Kidney (tissue), 14 donors: ENCODE data around the gene SARS1. TPM values are rescaled to one million over a fixed set of nuclear protein-coding genes. Genes with fewer than 3 reads are reported as not detected.
"Not testable (repeated sequence)": the region's sequence is repeated elsewhere in the genome, so short reads cannot be mapped to it uniquely, and the experiment has no call there.

ENCODE experiments used
- DNase-seq, 5 donors: peaks; one replicate each; pipeline ENCODE4 v3.0.0-alpha.2; 2013 to 2020
- FAIRE-seq: peaks from 2 replicates; lab custom pipeline; 2012; peaks lifted over from hg19 to GRCh38; lab: Jason Lieb, UNC
- H3K27ac ChIP-seq, 2 donors: one replicate each; pipeline ENCODE4 v1.7.0; 2013; ENCODE audit warnings: low read depth in 2 of 2, low read length in 2 of 2, inconsistent platforms in 1 of 2
- H3K27me3 ChIP-seq: one replicate; pipeline ENCODE4 v1.7.1; 2013; ENCODE audit warnings: low read length, inconsistent platforms; ENCODE audit not compliant: control insufficient read depth, insufficient read depth
- H3K36me3 ChIP-seq, 3 donors: one replicate each; pipeline versions ENCODE4 v1.7.0 to v1.7.1; 2013; ENCODE audit warnings: low read length in 3 of 3, control low read depth in 1 of 3, inconsistent platforms in 1 of 3; ENCODE audit not compliant: insufficient read depth in 3 of 3, control insufficient read depth in 2 of 3
- H3K4me1 ChIP-seq, 3 donors: one replicate each; pipeline versions ENCODE4 v1.7.0 to v1.7.1; 2013; ENCODE audit warnings: low read length in 3 of 3, inconsistent platforms in 1 of 3, low read depth in 1 of 3; ENCODE audit not compliant: control insufficient read depth in 2 of 3, insufficient read depth in 2 of 3
- H3K4me3 ChIP-seq, 3 donors: one replicate each; pipeline versions ENCODE4 v1.7.0 to v1.8.1; 2013; ENCODE audit warnings: low read length in 3 of 3, control low read depth in 1 of 3, inconsistent platforms in 1 of 3
- H3K9ac ChIP-seq, 3 donors: one replicate each; pipeline versions ENCODE4 v1.7.0 to v1.7.1; 2013; ENCODE audit warnings: low read length in 3 of 3, control low read depth in 1 of 3, inconsistent platforms in 1 of 3
- H3K9me3 ChIP-seq, 3 donors: one replicate each; pipeline versions ENCODE4 v1.7.0 to v1.7.1; 2013; ENCODE audit warnings: low read length in 3 of 3, control low read depth in 1 of 3, inconsistent platforms in 1 of 3; ENCODE audit not compliant: control insufficient read depth in 2 of 3, insufficient read depth in 1 of 3
- intact Hi-C: fragments of 100-400 bp; cut with DNase I; formaldehyde crosslinking; loops from one replicate; pipeline ENCODE4 v1.11.1; 2022
- polyA plus RNA-seq: library from polyadenylated mRNA; stranded (reverse); fragments of 350-450 nt; fragmentation: Illumina TruSeq; extraction: RNeasy Lipid Tissue Mini Kit (QIAGEN cat#74804); gene quantifications from one replicate; pipeline ENCODE4 v1.2.3, GENCODE V29; 2014; ENCODE audit warnings: low read depth, low replicate concordance; ENCODE audit not compliant: insufficient read depth
- total RNA-seq: library from RNA; stranded (reverse); fragmentation: NEBNext Ultra II Directional; extraction: Animal tissue kit (Norgen Biotek cat#: 25700); gene quantifications from one replicate; pipeline ENCODE4 v1.2.1, GENCODE V29; 2021
- TF ChIP-seq, protein P1 (sequence below): IDR thresholded peaks from 3 replicates; pipeline ENCODE4 v1.5.1; 2012; ENCODE audit warnings: mild to moderate bottlenecking, moderate library complexity, borderline replicate concordance; ENCODE audit not compliant: insufficient read depth; ENCODE audit errors: extremely low read depth
- donor health status: control.
- donor health status: control.
- donor health status: control.
- donor health status: control.
- donor health status: control.
- donor health status: DM: yes; HTN: yes; CAD: no.
- donor health status: Normal renal cell carcinoma (clear cell type).

SARS1 gene
- total and polyA plus RNA-seq, 2 donors from 2014 or later, result 114 to 181 TPM

DNA sequence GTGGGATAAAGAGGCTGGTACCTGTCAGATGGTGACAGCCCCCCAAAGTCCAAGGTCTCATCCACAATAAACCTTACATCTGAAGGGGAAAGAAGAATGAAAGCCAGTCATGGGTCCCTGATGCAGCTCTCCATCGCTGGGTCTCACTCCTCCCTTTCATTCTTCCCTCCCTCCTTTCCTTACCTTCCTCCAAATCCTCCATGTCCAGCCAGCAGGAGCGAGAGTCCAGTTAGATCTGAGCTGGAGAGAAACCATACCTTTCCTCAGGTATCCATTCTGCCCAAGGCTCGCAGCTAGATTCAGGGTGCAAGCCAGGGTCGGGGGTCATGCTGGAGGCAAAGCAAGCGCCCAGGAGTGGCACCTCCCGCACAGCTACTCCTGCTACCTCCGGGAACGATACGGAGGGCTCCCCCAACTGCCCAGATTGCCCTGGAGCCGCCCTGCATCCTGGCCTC, 68.8 kb downstream of the SARS1 start:
- intact Hi-C loops, result no loop called here
- Histone ChIP-seq H3K9me3 (no peaks in the 10 kb centered on the region), H3K27ac (no peak overlapping the region), H3K9ac (peak overlapping the region in 2 of 3 donors; percentile 61 to 91), H3K27me3 (no peaks in the 10 kb centered on the region), H3K4me3 (peak overlapping the region; percentile 56 to 89 (median 89)), H3K4me1 (peaks cover 0 to 11% (median 10%) of the 10 kb centered on the region in 3 donors), H3K36me3 (no peaks in the 10 kb centered on the region)
- DNase-seq, result no peak
- TF ChIP-seq, protein P1, sequence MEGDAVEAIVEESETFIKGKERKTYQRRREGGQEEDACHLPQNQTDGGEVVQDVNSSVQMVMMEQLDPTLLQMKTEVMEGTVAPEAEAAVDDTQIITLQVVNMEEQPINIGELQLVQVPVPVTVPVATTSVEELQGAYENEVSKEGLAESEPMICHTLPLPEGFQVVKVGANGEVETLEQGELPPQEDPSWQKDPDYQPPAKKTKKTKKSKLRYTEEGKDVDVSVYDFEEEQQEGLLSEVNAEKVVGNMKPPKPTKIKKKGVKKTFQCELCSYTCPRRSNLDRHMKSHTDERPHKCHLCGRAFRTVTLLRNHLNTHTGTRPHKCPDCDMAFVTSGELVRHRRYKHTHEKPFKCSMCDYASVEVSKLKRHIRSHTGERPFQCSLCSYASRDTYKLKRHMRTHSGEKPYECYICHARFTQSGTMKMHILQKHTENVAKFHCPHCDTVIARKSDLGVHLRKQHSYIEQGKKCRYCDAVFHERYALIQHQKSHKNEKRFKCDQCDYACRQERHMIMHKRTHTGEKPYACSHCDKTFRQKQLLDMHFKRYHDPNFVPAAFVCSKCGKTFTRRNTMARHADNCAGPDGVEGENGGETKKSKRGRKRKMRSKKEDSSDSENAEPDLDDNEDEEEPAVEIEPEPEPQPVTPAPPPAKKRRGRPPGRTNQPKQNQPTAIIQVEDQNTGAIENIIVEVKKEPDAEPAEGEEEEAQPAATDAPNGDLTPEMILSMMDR, result no peak
- FAIRE-seq, result no peak

DNA sequence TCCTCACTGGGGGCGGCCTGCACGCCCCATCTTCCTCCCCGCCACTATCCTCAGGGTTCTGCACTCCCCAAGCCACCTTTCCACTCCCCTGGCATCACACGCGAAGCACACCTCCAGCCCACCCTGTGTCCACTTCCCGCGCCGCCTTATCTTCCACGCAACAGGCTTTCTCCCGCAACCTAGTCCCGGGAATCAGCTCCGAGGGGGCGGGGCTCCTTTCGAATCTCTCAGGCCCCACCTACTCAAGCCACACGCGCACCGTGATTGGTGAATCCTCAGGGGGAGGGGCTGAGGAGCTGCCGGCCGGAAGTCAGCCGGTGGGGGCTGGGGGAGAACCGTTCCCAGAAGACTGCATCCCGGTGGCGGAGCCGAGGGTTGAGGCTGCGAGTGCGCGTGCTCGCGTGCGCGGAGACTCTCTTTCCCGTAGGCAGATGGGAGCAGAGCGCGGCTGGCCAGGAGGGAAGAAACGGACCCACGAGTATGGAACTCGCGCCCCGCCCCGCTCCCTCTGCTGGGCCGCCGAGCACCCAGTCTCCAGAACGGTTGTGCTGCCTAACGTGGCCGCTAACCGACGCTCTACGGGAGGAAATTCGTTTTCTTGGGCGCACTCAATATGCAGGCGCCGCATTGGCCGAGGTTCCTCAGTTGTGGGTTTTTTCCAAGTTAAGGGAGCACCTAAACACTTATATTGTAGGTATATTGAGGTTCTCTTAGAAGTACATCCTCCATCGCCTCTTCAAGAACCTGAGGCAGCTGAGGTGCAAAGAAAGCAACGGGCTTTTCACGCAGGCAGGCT, 69.4 kb downstream of the SARS1 start, which contains the start of gene PSRC1:
PSRC1 (minus strand) TSS at position 194 of the 796 bp plus-strand sequence.
- H3K36me3 ChIP-seq, result no peaks in the 10 kb centered on the region
- peak; percentile 60 for FAIRE-seq
- peak; percentile 97 to 98 (median 98) for DNase-seq
- H3K27ac ChIP-seq, result peak within 1 kb of the TSS; percentile 77 to 93
- H3K9me3 ChIP-seq, result no peaks in the 10 kb centered on the region
- peaks cover 0 to 9% (median 6%) of the 10 kb centered on the region in 3 donors for H3K4me1 ChIP-seq
- H3K27me3 ChIP-seq, result no peaks in the 10 kb centered on the region
- peak within 1 kb of the TSS; percentile 63 to 94 (median 91) for H3K9ac ChIP-seq
- intact Hi-C loops, result no loop called here
- TF ChIP-seq, protein P1, result peak; percentile 46
- peak within 1 kb of the TSS; percentile 86 to 89 (median 89) for H3K4me3 ChIP-seq

- peak overlapping the region; percentile 77 to 93 for H3K27ac ChIP-seq
- H3K9ac ChIP-seq, result peak overlapping the region; percentile 61 to 94 (median 63)
- peak overlapping the region; percentile 69 to 89 (median 86) for H3K4me3 ChIP-seq
- no peaks in the 10 kb centered on the region for H3K27me3 ChIP-seq
- H3K36me3 ChIP-seq, result no peaks in the 10 kb centered on the region
- H3K9me3 ChIP-seq, result no peaks in the 10 kb centered on the region
- peaks cover 0 to 9% (median 6%) of the 10 kb centered on the region in 3 donors for H3K4me1 ChIP-seq
- no peak for FAIRE-seq
- TF ChIP-seq, protein P1, result no peak
- DNase-seq, result peak in 1 of 5 donors; percentile 39
- intact Hi-C loops, result no loop called here
Observed at GRCh38 chr1:109283748-109284600, 70.3 kb downstream of the SARS1 start.

DNA sequence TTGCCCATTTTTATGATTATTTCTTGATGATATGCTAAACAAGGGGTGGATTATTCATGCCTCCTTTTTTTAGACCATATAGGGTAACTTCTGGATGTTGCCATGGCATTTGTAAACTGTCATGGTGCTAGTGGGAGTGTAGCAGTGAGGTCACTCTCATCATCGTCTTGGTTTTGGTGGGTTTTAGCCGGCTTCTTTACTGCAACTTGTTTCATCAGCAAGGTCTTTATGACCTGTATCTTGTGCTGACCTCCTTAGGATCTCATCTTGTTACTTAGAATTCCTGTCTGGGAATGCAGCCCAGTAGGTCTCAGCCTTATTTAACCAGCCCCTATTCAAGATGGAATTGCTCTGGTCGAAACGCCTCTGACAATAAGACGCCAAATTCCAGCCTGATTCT, 73.0 kb downstream of the SARS1 start:
- intact Hi-C loops, H3K27me3 ChIP-seq, H3K27ac ChIP-seq, H3K4me1 ChIP-seq, H3K4me3 ChIP-seq, DNase-seq, FAIRE-seq, H3K36me3 ChIP-seq, H3K9ac ChIP-seq, H3K9me3 ChIP-seq: not testable (repeated sequence)
